ENCODE data around the gene TMEM39A. TPM values are rescaled to one million over a fixed set of nuclear protein-coding genes. Genes with fewer than 3 reads are reported as not detected.
A peak's percentile ranks its signal among the peaks of the same experiment; 100 is the strongest.

Gene TMEM39A
- total and polyA plus RNA-seq, 2 donors (not counting 1 experiment from before 2014, with no cell fraction given): 48.0 to 59.0 TPM

- no peak for DNase-seq (ENCODE audit: low read depth in 2 of 2)
- Histone ChIP-seq H2AFZ (ENCODE audit: low read length) (no peak overlapping the region), H3K27me3 (ENCODE audit: control insufficient read depth, insufficient read depth, low read length) (no peaks in the 10 kb centered on the region), H3K4me3 (replicated peaks in 1 of 4; ENCODE audit: control extremely low read depth in 1 of 4, insufficient read depth in 1 of 4, low read depth in 3 of 4, low read length in 4 of 4) (no peak overlapping the region), H4K20me1 (ENCODE audit: control insufficient read depth, extremely low read depth, insufficient read depth, low read length) (no peaks in the 10 kb centered on the region), H3K27ac (ENCODE audit: insufficient read depth, low read length) (no peak overlapping the region), H3K79me2 (ENCODE audit: control insufficient read depth, insufficient read depth, low read length) (no peaks in the 10 kb centered on the region), H3K9ac (ENCODE audit: insufficient read depth, low read length) (no peak overlapping the region), H3K36me3 (ENCODE audit: control insufficient read depth, insufficient read depth, low read length) (no peaks in the 10 kb centered on the region), H3K4me1 (ENCODE audit: control insufficient read depth, extremely low read depth, insufficient read depth, low read length) (no peaks in the 10 kb centered on the region), H3K4me2 (ENCODE audit: extremely low read depth, insufficient read depth, low read length) (no peak overlapping the region), H3K9me3 (ENCODE audit: control insufficient read depth, insufficient read depth, low read depth, low read length) (no peaks in the 10 kb centered on the region)
- TF ChIP-seq CTCF (conservative IDR thresholded peaks at IDR 0.05 in 1 of 2, IDR thresholded peaks at IDR 0.05 in 1 of 2; ENCODE audit: low read depth in 1 of 2, low read length in 2 of 2) (no peak), EZH2 (IDR thresholded peaks at IDR 0.05; ENCODE audit: low read length, missing control alignments) (no peak)
Observed at GRCh38 chr3:119483101-119483500, 19.7 kb upstream of the TMEM39A start.

GRCh38 chr3:119481079-119481478 is 17.7 kb upstream of the TMEM39A start:
- Histone ChIP-seq H3K27me3 (ENCODE audit: control insufficient read depth, insufficient read depth, low read length) (no peaks in the 10 kb centered on the region), H3K4me2 (ENCODE audit: extremely low read depth, insufficient read depth, low read length) (no peak overlapping the region), H3K36me3 (ENCODE audit: control insufficient read depth, insufficient read depth, low read length) (no peaks in the 10 kb centered on the region), H3K27ac (ENCODE audit: insufficient read depth, low read length) (no peak overlapping the region), H3K79me2 (ENCODE audit: control insufficient read depth, insufficient read depth, low read length) (no peaks in the 10 kb centered on the region), H3K4me1 (ENCODE audit: control insufficient read depth, extremely low read depth, insufficient read depth, low read length) (no peaks in the 10 kb centered on the region), H4K20me1 (ENCODE audit: control insufficient read depth, extremely low read depth, insufficient read depth, low read length) (no peaks in the 10 kb centered on the region), H3K4me3 (replicated peaks in 1 of 4; ENCODE audit: control extremely low read depth in 1 of 4, insufficient read depth in 1 of 4, low read depth in 3 of 4, low read length in 4 of 4) (no peak overlapping the region), H3K9ac (ENCODE audit: insufficient read depth, low read length) (no peak overlapping the region), H3K9me3 (ENCODE audit: control insufficient read depth, insufficient read depth, low read depth, low read length) (no peaks in the 10 kb centered on the region), H2AFZ (ENCODE audit: low read length) (no peak overlapping the region)
- TF ChIP-seq CTCF (conservative IDR thresholded peaks at IDR 0.05 in 1 of 2, IDR thresholded peaks at IDR 0.05 in 1 of 2; ENCODE audit: low read depth in 1 of 2, low read length in 2 of 2) (no peak), EZH2 (IDR thresholded peaks at IDR 0.05; ENCODE audit: low read length, missing control alignments) (no peak)
- DNase-seq (ENCODE audit: low read depth in 2 of 2): peak in 1 of 2 donors; percentile 7

GRCh38 chr3:119470866-119471265 is 7.5 kb upstream of the TMEM39A start:
- Histone ChIP-seq H3K4me1 (ENCODE audit: control insufficient read depth, extremely low read depth, insufficient read depth, low read length) (no peaks in the 10 kb centered on the region), H3K36me3 (ENCODE audit: control insufficient read depth, insufficient read depth, low read length) (no peaks in the 10 kb centered on the region), H3K27ac (ENCODE audit: insufficient read depth, low read length) (no peak overlapping the region), H4K20me1 (ENCODE audit: control insufficient read depth, extremely low read depth, insufficient read depth, low read length) (no peaks in the 10 kb centered on the region), H3K27me3 (ENCODE audit: control insufficient read depth, insufficient read depth, low read length) (no peaks in the 10 kb centered on the region), H3K9me3 (ENCODE audit: control insufficient read depth, insufficient read depth, low read depth, low read length) (no peaks in the 10 kb centered on the region), H3K9ac (ENCODE audit: insufficient read depth, low read length) (no peak overlapping the region), H3K79me2 (ENCODE audit: control insufficient read depth, insufficient read depth, low read length) (no peaks in the 10 kb centered on the region), H2AFZ (ENCODE audit: low read length) (no peak overlapping the region), H3K4me3 (replicated peaks in 1 of 4; ENCODE audit: control extremely low read depth in 1 of 4, insufficient read depth in 1 of 4, low read depth in 3 of 4, low read length in 4 of 4) (no peak overlapping the region), H3K4me2 (ENCODE audit: extremely low read depth, insufficient read depth, low read length) (no peak overlapping the region)
- no peak for TF ChIP-seq CTCF (conservative IDR thresholded peaks at IDR 0.05 in 1 of 2, IDR thresholded peaks at IDR 0.05 in 1 of 2; ENCODE audit: low read depth in 1 of 2, low read length in 2 of 2)
- no peak for TF ChIP-seq EZH2 (IDR thresholded peaks at IDR 0.05; ENCODE audit: low read length, missing control alignments)
- no peak for DNase-seq (ENCODE audit: low read depth in 2 of 2)
